Smooth muscle cell (in vitro differentiated cells): ENCODE measurements around the gene PPARD. TPM values are rescaled to one million over a fixed set of nuclear protein-coding genes. Genes with fewer than 3 reads are reported as not detected.
"Not testable (repeated sequence)": the region's sequence is repeated elsewhere in the genome, so short reads cannot be mapped to it uniquely, and the experiment has no call there.

Source experiments
- DNase-seq: peaks from one replicate; lab custom pipeline; 2025; ENCODE audit not compliant: unreplicated experiment; lab: John Stamatoyannopoulos, UW
- H2AFZ ChIP-seq: fragments of 200-600 bp; sonication (generic); 2 replicates; pipeline ENCODE4 v1.6.0; 2016; ENCODE audit warnings: antibody characterized with exemption, low read depth, mild to moderate bottlenecking
- H3F3A ChIP-seq: fragments of 200-600 bp; sonication (generic); 2 replicates; pipeline ENCODE4 v1.6.0; 2017; ENCODE audit warnings: antibody characterized with exemption, low read depth
- H3K27ac ChIP-seq: fragments of 200-600 bp; sonication (generic); 2 replicates; pipeline ENCODE4 v1.5.1; 2016; ENCODE audit warnings: low read depth, mild to moderate bottlenecking
- H3K27me3 ChIP-seq: fragments of 200-600 bp; sonication (generic); 2 replicates; pipeline ENCODE4 v1.6.1; 2016; ENCODE audit warnings: low read depth, mild to moderate bottlenecking
- H3K36me3 ChIP-seq: fragments of 200-600 bp; sonication (generic); 2 replicates; pipeline ENCODE4 v1.5.1; 2016; ENCODE audit warnings: low read depth
- H3K4me1 ChIP-seq: fragments of 200-600 bp; sonication (generic); 2 replicates; pipeline ENCODE4 v1.5.1; 2016; ENCODE audit warnings: low read depth
- H3K4me2 ChIP-seq: fragments of 200-600 bp; sonication (generic); 2 replicates; pipeline ENCODE4 v1.6.0; 2016; ENCODE audit warnings: mild to moderate bottlenecking
- H3K4me3 ChIP-seq: fragments of 200-600 bp; sonication (generic); 2 replicates; pipeline ENCODE4 v1.5.1; 2016; ENCODE audit warnings: mild to moderate bottlenecking
- H3K79me2 ChIP-seq: fragments of 200-600 bp; sonication (generic); 2 replicates; pipeline ENCODE4 v1.6.0; 2016; ENCODE audit warnings: low read depth, mild to moderate bottlenecking
- H3K9ac ChIP-seq: fragments of 200-600 bp; sonication (generic); 2 replicates; pipeline ENCODE4 v1.6.0; 2016; ENCODE audit warnings: low read depth
- H3K9me3 ChIP-seq: fragments of 200-600 bp; sonication (generic); replicated peaks from 2 replicates; pipeline ENCODE4 v1.5.1; 2016; ENCODE audit warnings: low read depth
- H4K20me1 ChIP-seq: fragments of 200-600 bp; sonication (generic); 2 replicates; pipeline ENCODE4 v1.6.0; 2016; ENCODE audit warnings: low read depth
- CTCF ChIP-seq: fragments of 200-600 bp; sonication (generic); IDR thresholded peaks from 2 replicates; pipeline ENCODE4 v1.5.1; 2017; ENCODE audit warnings: borderline replicate concordance, mild to moderate bottlenecking, antibody characterized with exemption; ENCODE audit not compliant: insufficient read depth, poor library complexity, severe bottlenecking
- whole genome bisulfite sequencing: methylation state at CpG from one replicate; pipeline ENCODE4 v1.1.7; 2016; ENCODE audit warnings: low lambda C conversion rate; 5-methylcytosine and 5-hydroxymethylcytosine counted together
- polyA plus RNA-seq: library from polyadenylated mRNA; unstranded; fragments of >200 nt; fragmentation: Nextera tagmentation; extraction: Ambion mirVana; gene quantifications from 2 replicates; pipeline ENCODE4 v1.2.1, GENCODE V29; 2016
- total RNA-seq: library from RNA; depleted of rRNA; stranded (reverse); fragments of >200 nt; gene quantifications from 2 replicates; pipeline ENCODE4 v1.2.3, GENCODE V29; 2014

Gene PPARD
- total and polyA plus RNA-seq, 2 experiments from 2014 or later: 8.2 to 31.1 TPM

GRCh38 chr6:35300848-35301247 lies 41.5 kb upstream of the PPARD start:
- H3K79me2 ChIP-seq: no peaks in the 10 kb centered on the region

GRCh38 chr6:35302604-35303241 lies 39.6 kb upstream of the PPARD start:
- peaks cover 2% of the 10 kb centered on the region for H3K4me1 ChIP-seq
- H3K9ac ChIP-seq: peak overlapping the region; percentile 3
- peak overlapping the region; percentile 65 for H2AFZ ChIP-seq
- H3K36me3 ChIP-seq: no peaks in the 10 kb centered on the region
- H3K79me2 ChIP-seq: no peaks in the 10 kb centered on the region
- H4K20me1 ChIP-seq: no peaks in the 10 kb centered on the region
- no peaks in the 10 kb centered on the region for H3F3A ChIP-seq
- no peak overlapping the region for H3K4me3 ChIP-seq
- 33% methylated on average over 6 of the region's 6 CpGs for WGBS
- no peaks in the 10 kb centered on the region for H3K9me3 ChIP-seq
- H3K4me2 ChIP-seq: peak overlapping the region; percentile 67
- DNase-seq: no peak
- TF ChIP-seq CTCF: no peak
- H3K27me3 ChIP-seq: no peaks in the 10 kb centered on the region
- H3K27ac ChIP-seq: no peak overlapping the region

More at GRCh38 chr6:35300848-35301247, 41.5 kb upstream of the PPARD start:
- Histone ChIP-seq H3K9me3 (no peaks in the 10 kb centered on the region), H4K20me1 (no peaks in the 10 kb centered on the region), H3F3A (no peaks in the 10 kb centered on the region), H2AFZ (no peak overlapping the region), H3K4me2 (no peak overlapping the region), H3K27ac (no peak overlapping the region), H3K4me3 (no peak overlapping the region), H3K9ac (no peak overlapping the region), H3K36me3 (no peaks in the 10 kb centered on the region), H3K4me1 (peaks cover 6% of the 10 kb centered on the region), H3K27me3 (no peaks in the 10 kb centered on the region)
- DNase-seq: no peak
- TF ChIP-seq CTCF: no peak

- H3K79me2 ChIP-seq: no peaks in the 10 kb centered on the region
- no peak overlapping the region for H3K4me2 ChIP-seq
- no peak overlapping the region for H2AFZ ChIP-seq
- no peak overlapping the region for H3K27ac ChIP-seq
- H3K36me3 ChIP-seq: no peaks in the 10 kb centered on the region
- TF ChIP-seq CTCF: no peak
- WGBS: 100% methylated on average over 1 of the region's 1 CpG
- H3F3A ChIP-seq: no peaks in the 10 kb centered on the region
- no peak overlapping the region for H3K4me3 ChIP-seq
- H3K4me1 ChIP-seq: no peaks in the 10 kb centered on the region
- no peaks in the 10 kb centered on the region for H4K20me1 ChIP-seq
- H3K9ac ChIP-seq: no peak overlapping the region
- DNase-seq: no peak
- H3K27me3 ChIP-seq: no peaks in the 10 kb centered on the region
- no peaks in the 10 kb centered on the region for H3K9me3 ChIP-seq
Observed at GRCh38 chr6:35304299-35304698, 38.1 kb upstream of the PPARD start.

- Histone ChIP-seq H2AFZ (no peak overlapping the region), H3K36me3 (no peaks in the 10 kb centered on the region), H4K20me1 (no peaks in the 10 kb centered on the region), H3K9ac (no peak overlapping the region), H3K4me1 (no peaks in the 10 kb centered on the region), H3K79me2 (no peaks in the 10 kb centered on the region), H3K4me2 (no peak overlapping the region), H3F3A (no peaks in the 10 kb centered on the region), H3K9me3 (no peaks in the 10 kb centered on the region), H3K27ac (no peak overlapping the region), H3K4me3 (no peak overlapping the region), H3K27me3 (no peaks in the 10 kb centered on the region)
- 91% methylated on average over 8 of the region's 8 CpGs for WGBS
- DNase-seq: no peak
- no peak for TF ChIP-seq CTCF
Observed at GRCh38 chr6:35305117-35305516, 37.2 kb upstream of the PPARD start.

GRCh38 chr6:35307138-35307537 lies 35.2 kb upstream of the PPARD start:
- not testable (repeated sequence) for H2AFZ ChIP-seq, H3F3A ChIP-seq, H3K4me1 ChIP-seq, H3K9ac ChIP-seq, H3K36me3 ChIP-seq, H3K4me2 ChIP-seq, H3K4me3 ChIP-seq, H3K79me2 ChIP-seq, H3K27me3 ChIP-seq, H4K20me1 ChIP-seq, H3K9me3 ChIP-seq, DNase-seq, H3K27ac ChIP-seq
- 94% methylated on average over 15 of the region's 15 CpGs for WGBS

- not testable (repeated sequence) for H2AFZ ChIP-seq, H3K4me3 ChIP-seq, H3K4me2 ChIP-seq, H3K79me2 ChIP-seq, DNase-seq, H3F3A ChIP-seq, H3K27me3 ChIP-seq, H3K36me3 ChIP-seq, H3K27ac ChIP-seq, H3K9ac ChIP-seq, H3K9me3 ChIP-seq, H3K4me1 ChIP-seq, H4K20me1 ChIP-seq
- 92% methylated on average over 2 of the region's 2 CpGs for WGBS
Observed at GRCh38 chr6:35308543-35308942, 33.8 kb upstream of the PPARD start.
